Airway epithelial cell (primary cell): ENCODE measurements around the gene MYCBP2. TPM values are rescaled to one million over a fixed set of nuclear protein-coding genes. Genes with fewer than 3 reads are reported as not detected.

Experiments used
- total RNA-seq: library from RNA; depleted of rRNA; stranded (reverse); fragments of >200 nt; gene quantifications from 2 replicates; pipeline ENCODE4 v1.2.3, GENCODE V29; 2015

MYCBP2 gene, protein sequence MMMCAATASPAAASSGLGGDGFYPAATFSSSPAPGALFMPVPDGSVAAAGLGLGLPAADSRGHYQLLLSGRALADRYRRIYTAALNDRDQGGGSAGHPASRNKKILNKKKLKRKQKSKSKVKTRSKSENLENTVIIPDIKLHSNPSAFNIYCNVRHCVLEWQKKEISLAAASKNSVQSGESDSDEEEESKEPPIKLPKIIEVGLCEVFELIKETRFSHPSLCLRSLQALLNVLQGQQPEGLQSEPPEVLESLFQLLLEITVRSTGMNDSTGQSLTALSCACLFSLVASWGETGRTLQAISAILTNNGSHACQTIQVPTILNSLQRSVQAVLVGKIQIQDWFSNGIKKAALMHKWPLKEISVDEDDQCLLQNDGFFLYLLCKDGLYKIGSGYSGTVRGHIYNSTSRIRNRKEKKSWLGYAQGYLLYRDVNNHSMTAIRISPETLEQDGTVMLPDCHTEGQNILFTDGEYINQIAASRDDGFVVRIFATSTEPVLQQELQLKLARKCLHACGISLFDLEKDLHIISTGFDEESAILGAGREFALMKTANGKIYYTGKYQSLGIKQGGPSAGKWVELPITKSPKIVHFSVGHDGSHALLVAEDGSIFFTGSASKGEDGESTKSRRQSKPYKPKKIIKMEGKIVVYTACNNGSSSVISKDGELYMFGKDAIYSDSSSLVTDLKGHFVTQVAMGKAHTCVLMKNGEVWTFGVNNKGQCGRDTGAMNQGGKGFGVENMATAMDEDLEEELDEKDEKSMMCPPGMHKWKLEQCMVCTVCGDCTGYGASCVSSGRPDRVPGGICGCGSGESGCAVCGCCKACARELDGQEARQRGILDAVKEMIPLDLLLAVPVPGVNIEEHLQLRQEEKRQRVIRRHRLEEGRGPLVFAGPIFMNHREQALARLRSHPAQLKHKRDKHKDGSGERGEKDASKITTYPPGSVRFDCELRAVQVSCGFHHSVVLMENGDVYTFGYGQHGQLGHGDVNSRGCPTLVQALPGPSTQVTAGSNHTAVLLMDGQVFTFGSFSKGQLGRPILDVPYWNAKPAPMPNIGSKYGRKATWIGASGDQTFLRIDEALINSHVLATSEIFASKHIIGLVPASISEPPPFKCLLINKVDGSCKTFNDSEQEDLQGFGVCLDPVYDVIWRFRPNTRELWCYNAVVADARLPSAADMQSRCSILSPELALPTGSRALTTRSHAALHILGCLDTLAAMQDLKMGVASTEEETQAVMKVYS (N-terminal part only)
- 46.8 and 52.2 TPM in 2 replicates for total RNA-seq

DNA sequence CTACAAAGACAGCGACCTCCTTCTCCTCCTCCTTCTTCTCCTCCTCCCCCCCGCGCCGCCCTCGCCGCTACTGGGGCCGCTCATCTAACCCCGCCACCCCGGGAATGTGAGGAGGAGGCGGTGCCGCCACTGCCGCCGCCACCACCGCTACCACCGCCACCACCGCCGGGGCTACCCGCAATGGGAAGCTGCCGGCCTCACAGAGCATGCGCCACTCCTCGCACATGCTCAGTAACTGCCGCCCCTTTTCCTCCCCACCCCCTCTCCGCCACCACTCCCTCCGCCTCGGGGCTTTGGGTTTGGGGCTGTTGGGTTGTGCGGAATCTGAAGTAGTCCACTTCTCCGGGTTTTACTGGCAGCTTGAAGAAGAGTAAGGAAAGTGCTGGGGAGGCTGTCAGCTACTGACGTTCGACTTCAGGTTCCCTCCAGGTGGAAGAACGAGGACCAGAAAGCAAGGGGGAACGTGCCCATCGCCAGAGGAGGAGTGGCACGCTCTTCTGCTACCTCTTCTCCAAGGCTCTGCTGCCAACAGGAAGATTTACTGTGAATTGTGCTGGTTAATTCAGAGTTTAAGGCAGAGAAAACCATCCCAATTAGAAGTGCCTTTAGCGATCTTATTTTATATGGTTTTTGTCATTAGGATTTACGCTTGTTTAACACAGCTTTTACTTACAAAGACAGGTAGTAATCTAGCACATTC, at the start of gene MYCBP2:
Gene MYCBP2, minus strand, starts transcription at position 190 of the 700 bp plus-strand sequence. CDS start 319 bp downstream, outside the sequence.

GRCh38 chr13:77026861-77027621, 299.9 kb downstream of the MYCBP2 start, which contains the start of gene FBXL3:
Gene FBXL3 (minus strand): TSS chr13:77027159. CDS start chr13:77021860, 5,299 bp downstream.

Other genes starting within 250 kb of the MYCBP2 start
- gene SCEL, start 208.6 kb upstream of the MYCBP2 start, total RNA-seq, result 60.3 and 73.9 TPM in 2 replicates